H1 (cell line): ENCODE data around the gene BFSP2. TPM values are rescaled to one million over a fixed set of nuclear protein-coding genes. Genes with fewer than 3 reads are reported as not detected.

Experiments
- CTCF ChIA-PET: fragments of 300-600 bp; sonication (Branson Sonifier 250); formaldehyde crosslinking; loops from one replicate; lab custom pipeline; 2021; ENCODE audit not compliant: partially characterized antibody; lab: Charles Lee
- POLR2A ChIA-PET: fragments of 300-600 bp; sonication (Branson Sonifier 250); formaldehyde crosslinking; loops from one replicate; lab custom pipeline; 2021; ENCODE audit warnings: inconsistent platforms; ENCODE audit not compliant: partially characterized antibody; lab: Charles Lee
- DNase-seq, 2 experiments: peaks; one replicate each; pipeline versions ENCODE4 v3.0.0 to v3.0.0-alpha.2; 2010 to 2022; ENCODE audit warnings: low spot score in 2 of 2, low read depth in 1 of 2, mixed read lengths in 1 of 2
- FAIRE-seq: peaks from 2 replicates; lab custom pipeline; 2011; peaks lifted over from hg19 to GRCh38; lab: Jason Lieb, UNC
- H2AFZ ChIP-seq: 2 replicates; pipeline ENCODE4 v1.8.1; 2012; ENCODE audit warnings: low read length, inconsistent platforms
- H2AK5ac ChIP-seq: 2 replicates; pipeline ENCODE4 v1.6.1; 2013; ENCODE audit warnings: low read depth, low read length
- H2BK120ac ChIP-seq: replicated peaks from 2 replicates; pipeline ENCODE3; 2013; ENCODE audit warnings: low read depth, low read length, inconsistent platforms
- H2BK12ac ChIP-seq: 2 replicates; pipeline ENCODE4 v1.6.1; 2013; ENCODE audit warnings: low read depth, low read length
- H2BK15ac ChIP-seq: 2 replicates; pipeline ENCODE4 v1.6.1; 2013; ENCODE audit warnings: low read length
- H2BK20ac ChIP-seq: 2 replicates; pipeline ENCODE4 v1.6.1; 2013; ENCODE audit warnings: low read length
- H2BK5ac ChIP-seq: 2 replicates; pipeline ENCODE4 v1.6.1; 2013; ENCODE audit warnings: low read depth, low read length
- H3K14ac ChIP-seq: 2 replicates; pipeline ENCODE4 v1.6.1; 2013; ENCODE audit warnings: inconsistent platforms; ENCODE audit not compliant: insufficient read length
- H3K18ac ChIP-seq: 2 replicates; pipeline ENCODE4 v1.6.1; 2013; ENCODE audit warnings: low read length; ENCODE audit errors: extremely low read depth
- H3K23ac ChIP-seq: 2 replicates; pipeline ENCODE4 v1.6.1; 2013; ENCODE audit warnings: inconsistent platforms; ENCODE audit not compliant: insufficient read length
- H3K23me2 ChIP-seq: 2 replicates; pipeline ENCODE4 v1.6.1; 2013; ENCODE audit warnings: low read depth, low read length
- H3K27ac ChIP-seq: 2 replicates; pipeline ENCODE4 v1.6.1; 2011; ENCODE audit warnings: low read depth, low read length, inconsistent platforms
- H3K27me3 ChIP-seq, 4 experiments: replicated peaks in 1 of 4; 1 replicate in 1 of 4; 2 replicates in 3 of 4; pipeline versions ENCODE4 v1.6.1 to v1.8.1; 2011 to 2013; ENCODE audit warnings: low read length in 3 of 4, mild to moderate bottlenecking in 3 of 4, inconsistent platforms in 2 of 4, mixed read lengths in 2 of 4, moderate library complexity in 1 of 4; ENCODE audit not compliant: control insufficient read depth in 3 of 4, insufficient read depth in 3 of 4; ENCODE audit errors: extremely low read depth in 1 of 4
- H3K36me3 ChIP-seq, 4 experiments: 2 replicates each; pipeline versions ENCODE4 v1.6.1 to v1.8.1; 2011 to 2013; ENCODE audit warnings: mild to moderate bottlenecking in 4 of 4, low read length in 3 of 4, moderate library complexity in 2 of 4, control low read depth in 1 of 4, inconsistent platforms in 1 of 4; ENCODE audit not compliant: insufficient read depth in 4 of 4, control insufficient read depth in 2 of 4
- H3K4ac ChIP-seq: replicated peaks from 2 replicates; pipeline ENCODE3; 2013; ENCODE audit warnings: low read length, low read depth, mixed read lengths, inconsistent platforms; ENCODE audit not compliant: insufficient read length
- H3K4me1 ChIP-seq, 4 experiments: replicated peaks in 1 of 4; 1 replicate in 1 of 4; 2 replicates in 3 of 4; pipeline versions ENCODE4 v1.6.1 to v1.8.1; 2011 to 2013; ENCODE audit warnings: low read length in 3 of 4, inconsistent platforms in 2 of 4, mixed read lengths in 1 of 4; ENCODE audit not compliant: insufficient read depth in 4 of 4, control insufficient read depth in 3 of 4
- H3K4me2 ChIP-seq, 2 experiments: 2 replicates each; pipeline versions ENCODE4 v1.6.1 to v1.8.1; 2011 to 2013; ENCODE audit warnings: low read depth in 2 of 2, low read length in 2 of 2, control low read depth in 1 of 2, inconsistent platforms in 1 of 2, mild to moderate bottlenecking in 1 of 2; ENCODE audit not compliant: insufficient read depth in 1 of 2
- H3K4me3 ChIP-seq, 4 experiments: fragments of 200-600, 300-600 bp in 1 of 4; sonication (generic), shearing (Covaris generic), sonication (Bioruptor Twin) in 1 of 4; 2 replicates each; pipeline versions ENCODE4 v1.5.1 to v1.8.1; 2011 to 2016; ENCODE audit warnings: low read length in 4 of 4, low read depth in 3 of 4, control low read depth in 2 of 4, inconsistent platforms in 2 of 4, mild to moderate bottlenecking in 2 of 4, mixed read lengths in 1 of 4, moderate library complexity in 1 of 4; ENCODE audit not compliant: insufficient read depth in 2 of 4; ENCODE audit errors: extremely low read depth in 1 of 4
- H3K56ac ChIP-seq: replicated peaks from 2 replicates; pipeline ENCODE3; 2013; ENCODE audit warnings: low read depth, mild to moderate bottlenecking, mixed read lengths, low read length, inconsistent platforms; ENCODE audit not compliant: insufficient read length
- H3K79me1 ChIP-seq: 2 replicates; pipeline ENCODE4 v1.6.1; 2013; ENCODE audit warnings: low read depth, low read length, control low read depth
- H3K79me2 ChIP-seq, 2 experiments: 2 replicates each; pipeline versions ENCODE4 v1.6.1 to v1.8.1; 2012 to 2013; ENCODE audit warnings: low read length in 2 of 2, mild to moderate bottlenecking in 2 of 2, inconsistent platforms in 1 of 2; ENCODE audit not compliant: insufficient read depth in 2 of 2, control insufficient read depth in 1 of 2
- H3K9ac ChIP-seq, 4 experiments: replicated peaks in 1 of 4; 1 replicate in 1 of 4; 2 replicates in 3 of 4; pipeline versions ENCODE4 v1.6.1 to v1.8.1; 2011 to 2013; ENCODE audit warnings: low read depth in 3 of 4, low read length in 3 of 4, control low read depth in 2 of 4, mild to moderate bottlenecking in 2 of 4, moderate library complexity in 2 of 4, inconsistent platforms in 1 of 4; ENCODE audit errors: extremely low read depth in 1 of 4
- H3K9me3 ChIP-seq, 2 experiments: 2 replicates each; pipeline versions ENCODE4 v1.6.1 to v1.8.1; 2012 to 2013; ENCODE audit warnings: mild to moderate bottlenecking in 2 of 2, moderate library complexity in 2 of 2, control low read depth in 1 of 2, inconsistent platforms in 1 of 2, low read depth in 1 of 2, low read length in 1 of 2, mixed read lengths in 1 of 2; ENCODE audit not compliant: insufficient read depth in 2 of 2
- H4K20me1 ChIP-seq, 2 experiments: replicated peaks in 1 of 2; 2 replicates each; pipeline versions ENCODE3 to v1.8.1; 2011 to 2013; ENCODE audit warnings: inconsistent platforms in 2 of 2, low read length in 2 of 2, mild to moderate bottlenecking in 1 of 2; ENCODE audit not compliant: insufficient read depth in 2 of 2, control insufficient read depth in 1 of 2
- H4K5ac ChIP-seq: 2 replicates; pipeline ENCODE4 v1.6.1; 2013; ENCODE audit warnings: low read length, low read depth, mixed read lengths, inconsistent platforms; ENCODE audit not compliant: insufficient read length
- H4K8ac ChIP-seq: 2 replicates; pipeline ENCODE4 v1.8.0; 2013; ENCODE audit warnings: mild to moderate bottlenecking, moderate library complexity, low read length, inconsistent platforms; ENCODE audit not compliant: insufficient read depth; ENCODE audit errors: extremely low read depth
- H4K91ac ChIP-seq: replicated peaks from 2 replicates; pipeline ENCODE3; 2013; ENCODE audit warnings: low read length, mixed read lengths, inconsistent platforms; ENCODE audit not compliant: insufficient read length
- ASH2L ChIP-seq: fragments of 200-600, 300-600 bp; sonication (generic); IDR thresholded peaks from one replicate; pipeline ENCODE4 v1.7.1; 2017; ENCODE audit warnings: low read length
- JUND ChIP-seq: IDR thresholded peaks from 2 replicates; pipeline ENCODE4 v1.6.1; 2011; ENCODE audit warnings: mild to moderate bottlenecking, improper control_type of control experiment, low read length
- POU5F1 ChIP-seq: IDR thresholded peaks from 2 replicates; pipeline ENCODE4 v1.6.1; 2011; ENCODE audit warnings: low read depth, mild to moderate bottlenecking, low read length, moderate library complexity
- SP1 ChIP-seq: IDR thresholded peaks from 2 replicates; pipeline ENCODE4 v1.6.1; 2011; ENCODE audit warnings: low read depth, low read length
- WGBS, 2 experiments: shearing (Covaris generic) in 1 of 2; methylation state at CpG; one replicate each; pipeline versions ENCODE4 v1.1.6 to v1.1.7; 2013 to 2015; ENCODE audit warnings: low lambda C conversion rate in 2 of 2, mixed read lengths in 2 of 2, inconsistent platforms in 1 of 2, low coverage in 1 of 2, missing lambda C conversion rate in 1 of 2; ENCODE audit not compliant: insufficient replicate concordance in 2 of 2, insufficient coverage in 1 of 2, insufficient read length in 1 of 2; ENCODE audit errors: extremely low coverage in 1 of 2, missing lambda C conversion rate in 1 of 2; 5-methylcytosine and 5-hydroxymethylcytosine counted together
- polyA plus RNA-seq, 7 experiments: library from polyadenylated mRNA; depleted of rRNA in 3 of 7; stranded (reverse) in 5 of 7; unstranded in 2 of 7; fragments of >200 nt in 5 of 7; fragments of 200-250 nt in 2 of 7; gene quantifications; 1 replicate in 5 of 7; 2 replicates in 1 of 7; 4 replicates in 1 of 7; pipeline versions ENCODE4 v1.2.1 to v1.2.3, GENCODE V29; 2011 to 2013; ENCODE audit warnings: missing spikeins in 2 of 7, mixed read lengths in 2 of 7
- total RNA-seq: library from RNA; stranded (reverse); fragmentation: NEBNext Ultra II Directional; extraction: Animal tissue kit (Norgen Biotek cat#: 25700); gene quantifications from 2 replicates; pipeline ENCODE4 v1.2.1, GENCODE V29; 2021

BFSP2 gene
- total and polyA plus RNA-seq, 2 of the 8 experiments (the other 6 are each of a cell fraction or from before 2014, with no cell fraction given): not detected

- no peak overlapping the region for H2BK5ac ChIP-seq
- 93% methylated on average over 5 of the region's 5 CpGs; no CpG with 5 or more reads in 1 of the 2 experiments for WGBS, 2 experiments
- H3K36me3 ChIP-seq: no peaks in the 10 kb centered on the region
- no peaks in the 10 kb centered on the region for H3K23me2 ChIP-seq
- no peak overlapping the region for H2AFZ ChIP-seq
- H4K8ac ChIP-seq: no peak overlapping the region
- H3K4me2 ChIP-seq: no peak overlapping the region
- FAIRE-seq (no peak), DNase-seq (no peak)
- no peaks in the 10 kb centered on the region for H3K9me3 ChIP-seq
- no peak overlapping the region for H4K91ac ChIP-seq
- TF ChIP-seq POU5F1 (no peak), ASH2L (no peak), JUND (no peak), SP1 (no peak)
- H3K4me3 ChIP-seq: no peak overlapping the region
- H3K79me2 ChIP-seq: no peaks in the 10 kb centered on the region
- peaks cover 0 to 12% (median 6%) of the 10 kb centered on the region in 4 experiments; a peak in 5 of 7 replicates for H3K4me1 ChIP-seq
- H2AK5ac ChIP-seq: no peak overlapping the region
- H4K20me1 ChIP-seq: no peaks in the 10 kb centered on the region
- no peak overlapping the region for H3K14ac ChIP-seq
- H3K79me1 ChIP-seq: no peaks in the 10 kb centered on the region
- H3K56ac ChIP-seq: no peak overlapping the region
- no peak overlapping the region for H4K5ac ChIP-seq
- no peak overlapping the region for H2BK12ac ChIP-seq
- no peak overlapping the region for H3K27ac ChIP-seq
- no peak overlapping the region for H3K18ac ChIP-seq
- no peak overlapping the region for H2BK120ac ChIP-seq
- CTCF ChIA-PET: interaction anchor here (0.6 to 3.5 kb wide), 5 partner anchors 9 to 530 kb away, joined by 3 to 13 read pairs (median 3); no protein-coding TSS in a partner anchor
- POLR2A ChIA-PET: no interaction called here
- no peak overlapping the region for H2BK20ac ChIP-seq
- H3K27me3 ChIP-seq: peaks cover 0 to 5% (median 0%) of the 10 kb centered on the region in 4 experiments; a peak in 4 of 7 replicates
- no peak overlapping the region for H3K4ac ChIP-seq
- H3K9ac ChIP-seq: no peak overlapping the region
- H3K23ac ChIP-seq: no peak overlapping the region
- H2BK15ac ChIP-seq: no peak overlapping the region
Observed at GRCh38 chr3:133475245-133476010, 75.6 kb downstream of the BFSP2 start.
